GM23338 (cell line): ENCODE data around the gene SORBS2.

ENCODE experiments used
- CREB1 ChIP-seq: fragments of 250-450 bp; sonication (Bioruptor Pico); IDR thresholded peaks from 2 replicates; pipeline ENCODE4 v1.5.0; 2020; ENCODE audit warnings: low read depth, mild to moderate bottlenecking, moderate library complexity
- EZH2 ChIP-seq: fragments of 200-600 bp; sonication (generic); IDR thresholded peaks from one replicate; pipeline ENCODE4 v1.8.0; 2017; ENCODE audit warnings: antibody characterized with exemption, mild to moderate bottlenecking, low read depth; ENCODE audit not compliant: unreplicated experiment
- JUNB ChIP-seq: IDR thresholded peaks from one replicate; pipeline ENCODE4 v1.6.1; 2016; ENCODE audit warnings: antibody characterized with exemption; ENCODE audit not compliant: unreplicated experiment
- NANOG ChIP-seq: IDR thresholded peaks from 2 replicates; pipeline ENCODE4 v1.6.1; 2016; ENCODE audit warnings: antibody characterized with exemption, borderline replicate concordance
- POLR2AphosphoS5 ChIP-seq: IDR thresholded peaks from 2 replicates; pipeline ENCODE4 v1.6.1; 2016; ENCODE audit warnings: antibody characterized with exemption, low read depth
- REST ChIP-seq: IDR thresholded peaks from one replicate; pipeline ENCODE4 v1.6.1; 2018; ENCODE audit warnings: antibody characterized with exemption; ENCODE audit not compliant: unreplicated experiment
- STAT1 ChIP-seq: IDR thresholded peaks from one replicate; pipeline ENCODE4 v1.6.1; 2016; ENCODE audit warnings: antibody characterized with exemption; ENCODE audit not compliant: unreplicated experiment
- ZNF331 ChIP-seq: fragments of 250-450 bp; sonication (Bioruptor Pico); IDR thresholded peaks from 2 replicates; pipeline ENCODE4 v1.5.0; 2020; ENCODE audit warnings: low read depth, mild to moderate bottlenecking, moderate library complexity
- TF ChIP-seq, protein P1 (sequence below), 2 experiments: fragments of 200-600 bp in 1 of 2; sonication (generic) in 1 of 2; conservative IDR thresholded peaks; 2 replicates each; pipeline versions ENCODE4 v1.5.1 to v1.6.1; 2016 to 2017; ENCODE audit warnings: antibody characterized with exemption in 2 of 2, low read depth in 2 of 2, mild to moderate bottlenecking in 2 of 2, moderate library complexity in 1 of 2

- TF ChIP-seq, protein P1, sequence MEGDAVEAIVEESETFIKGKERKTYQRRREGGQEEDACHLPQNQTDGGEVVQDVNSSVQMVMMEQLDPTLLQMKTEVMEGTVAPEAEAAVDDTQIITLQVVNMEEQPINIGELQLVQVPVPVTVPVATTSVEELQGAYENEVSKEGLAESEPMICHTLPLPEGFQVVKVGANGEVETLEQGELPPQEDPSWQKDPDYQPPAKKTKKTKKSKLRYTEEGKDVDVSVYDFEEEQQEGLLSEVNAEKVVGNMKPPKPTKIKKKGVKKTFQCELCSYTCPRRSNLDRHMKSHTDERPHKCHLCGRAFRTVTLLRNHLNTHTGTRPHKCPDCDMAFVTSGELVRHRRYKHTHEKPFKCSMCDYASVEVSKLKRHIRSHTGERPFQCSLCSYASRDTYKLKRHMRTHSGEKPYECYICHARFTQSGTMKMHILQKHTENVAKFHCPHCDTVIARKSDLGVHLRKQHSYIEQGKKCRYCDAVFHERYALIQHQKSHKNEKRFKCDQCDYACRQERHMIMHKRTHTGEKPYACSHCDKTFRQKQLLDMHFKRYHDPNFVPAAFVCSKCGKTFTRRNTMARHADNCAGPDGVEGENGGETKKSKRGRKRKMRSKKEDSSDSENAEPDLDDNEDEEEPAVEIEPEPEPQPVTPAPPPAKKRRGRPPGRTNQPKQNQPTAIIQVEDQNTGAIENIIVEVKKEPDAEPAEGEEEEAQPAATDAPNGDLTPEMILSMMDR (conservative IDR thresholded peaks at IDR 0.05; ENCODE audit: low read depth in 2 of 2), result no peak
- TF ChIP-seq EZH2 (no peak), POLR2AphosphoS5 (no peak), NANOG (no peak), JUNB (no peak), REST (no peak), CREB1 (CRISPR knock-in tag) (no peak), STAT1 (no peak), ZNF331 (CRISPR knock-in tag) (no peak)
These were observed 23.8 kb upstream of the SORBS2 start for GRCh38 chr4:185835814-185836213.
